GM21526 (cell line): ENCODE results near the gene ACE2.
A peak's percentile ranks its signal among the peaks of the same experiment; 100 is the strongest.

Experiments used
- ATAC-seq: cut with Tn5 transposase; IDR thresholded peaks from one replicate; pipeline ENCODE4 v1.9.1; 2021; ENCODE audit warnings: moderate library complexity; ENCODE audit not compliant: unreplicated experiment, low FRiP score

Gene ACE2

DNA sequence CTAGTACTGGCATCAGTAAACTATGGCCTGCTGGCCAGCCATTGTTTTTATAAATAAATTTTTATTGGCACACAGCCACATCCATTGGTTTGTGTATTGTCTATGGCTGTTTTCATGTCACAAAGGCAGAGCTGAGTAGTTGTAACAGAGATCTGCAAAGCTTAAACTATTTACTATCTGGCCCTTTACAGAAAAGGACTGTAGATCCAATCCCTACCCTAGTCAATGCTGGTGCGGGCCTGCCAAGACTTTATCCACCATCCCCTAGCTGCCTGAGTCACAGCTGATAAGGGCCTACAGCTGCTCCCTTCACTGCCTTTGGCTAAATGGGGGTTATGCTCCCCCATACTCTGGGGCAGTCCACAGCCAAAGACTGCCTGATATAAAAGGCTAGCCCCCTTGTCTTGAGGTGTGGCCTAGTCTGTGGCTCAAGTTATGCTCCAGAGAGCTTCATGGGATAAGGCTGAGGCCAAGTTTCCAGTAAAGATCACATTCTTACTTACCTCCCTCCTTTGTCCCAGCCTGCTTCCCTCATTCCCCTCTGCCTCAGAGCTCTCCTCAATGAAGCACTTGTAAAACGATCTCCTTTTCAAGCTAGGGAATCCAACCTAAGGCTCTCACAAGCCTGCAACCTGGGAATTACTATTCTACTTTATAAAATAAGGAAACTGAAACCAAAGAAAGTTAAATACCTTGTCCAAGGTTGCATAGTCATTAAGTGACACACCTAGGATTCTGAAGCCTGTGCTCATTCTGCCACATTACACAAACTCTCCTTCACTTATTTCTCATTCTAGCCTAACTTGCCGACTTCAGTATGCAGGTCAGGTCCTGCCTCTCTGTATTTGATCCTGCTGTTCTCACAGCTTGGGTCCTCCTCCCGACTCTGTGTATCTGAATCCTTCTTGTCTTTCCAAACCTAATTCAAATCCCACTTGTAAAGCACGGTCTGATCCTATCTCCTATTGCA is 20.7 kb downstream of the ACE2 start:
- ATAC-seq, result no peak

GRCh38 chrX:15576019-15576418 is 24.7 kb downstream of the ACE2 start:
- no peak for ATAC-seq

- ATAC-seq, result no peak
Measured at GRCh38 chrX:15574017-15574416, 26.7 kb downstream of the ACE2 start.

DNA sequence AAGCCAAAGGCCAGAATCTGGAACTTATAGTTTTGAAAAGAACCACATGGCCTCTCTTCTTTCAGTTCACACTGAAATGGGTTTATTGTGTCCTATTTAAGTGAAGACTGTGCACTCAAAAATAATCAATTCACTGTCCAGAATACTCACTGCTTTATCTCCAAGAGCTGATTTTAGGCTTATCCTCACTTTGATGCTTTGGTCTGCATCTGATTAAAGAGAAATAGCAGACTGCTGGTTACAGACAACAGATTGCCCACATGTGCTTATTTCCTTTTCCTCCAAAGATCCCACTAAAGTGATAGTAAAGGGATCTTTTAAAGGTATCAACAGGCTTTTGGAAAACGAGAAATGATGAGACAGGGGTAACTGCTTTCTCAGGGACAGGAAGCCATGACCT is 30.6 kb downstream of the ACE2 start:
- no peak for ATAC-seq

- no peak for ATAC-seq
Measured at GRCh38 chrX:15567886-15568616, 32.7 kb downstream of the ACE2 start.

DNA sequence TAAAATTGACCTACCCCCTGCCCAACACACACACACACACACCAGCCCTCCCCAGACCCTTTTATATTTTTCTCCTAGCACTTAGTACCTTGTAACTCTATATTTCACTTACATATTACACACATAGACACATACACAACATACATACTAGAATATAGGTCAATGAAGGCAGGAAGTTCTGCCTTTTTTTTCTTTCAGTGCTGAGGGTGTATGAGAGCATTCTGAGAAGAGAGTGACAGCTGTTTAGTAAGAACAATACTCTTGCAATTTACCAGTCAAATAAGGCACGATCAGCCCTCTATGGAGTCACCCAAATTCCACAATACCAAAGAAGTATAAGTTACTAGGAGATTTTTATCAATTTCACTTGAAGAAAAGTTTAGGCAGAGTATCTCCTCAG is 33.5 kb downstream of the ACE2 start:
- ATAC-seq, result no peak

- no peak for ATAC-seq
Measured at GRCh38 chrX:15566244-15566643, 34.5 kb downstream of the ACE2 start.

DNA sequence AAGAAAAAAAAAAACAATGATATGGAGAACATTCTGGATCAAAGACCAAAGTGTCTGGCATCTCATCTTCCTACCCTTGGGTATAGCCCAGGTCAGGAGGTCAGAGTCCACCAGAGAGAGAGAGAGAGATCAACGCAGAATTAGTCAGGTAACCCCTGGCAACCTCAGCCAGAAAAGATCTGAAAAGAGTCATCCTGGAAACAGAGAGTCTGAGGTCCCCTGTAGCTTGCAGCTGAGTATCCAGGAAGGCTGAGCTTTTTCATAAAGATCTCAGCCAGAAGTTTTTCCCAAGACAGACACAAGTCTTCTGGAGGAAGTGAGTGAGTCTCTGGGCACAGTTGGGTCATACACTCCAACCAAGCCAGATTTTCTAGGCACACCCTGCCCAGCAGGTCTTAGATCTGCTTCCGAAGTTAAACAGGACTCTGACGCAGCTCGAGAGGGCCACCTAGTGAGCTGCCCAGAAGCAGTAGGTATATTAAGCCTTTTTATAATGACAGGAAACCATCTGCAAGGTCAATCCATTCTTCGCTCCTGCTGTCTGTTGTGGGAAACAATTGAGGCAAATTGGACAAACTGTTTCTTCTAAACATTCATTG is 35.7 kb downstream of the ACE2 start:
- peak; percentile 61 for ATAC-seq

DNA sequence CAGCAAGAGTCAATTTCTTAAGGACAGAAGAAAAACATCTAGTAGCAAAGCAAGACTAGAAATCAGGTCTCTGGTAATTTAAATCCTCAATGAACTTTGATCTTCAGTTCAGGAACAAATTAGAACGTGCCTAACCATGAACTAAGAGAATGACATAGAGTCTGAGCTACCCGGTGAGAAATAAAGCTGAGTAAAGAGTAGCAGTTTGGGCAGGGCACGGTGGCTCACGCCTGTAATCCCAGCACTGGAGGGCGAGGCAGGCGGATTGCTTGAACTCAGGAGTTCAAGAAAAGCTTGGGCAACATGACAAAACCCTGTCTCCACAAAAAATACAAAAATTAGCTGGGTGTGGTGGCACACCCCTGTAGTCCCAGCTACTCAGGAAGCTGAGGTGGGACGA is 37.7 kb downstream of the ACE2 start:
- no peak for ATAC-seq

GRCh38 chrX:15560924-15561323 is 39.8 kb downstream of the ACE2 start:
- no peak for ATAC-seq

DNA sequence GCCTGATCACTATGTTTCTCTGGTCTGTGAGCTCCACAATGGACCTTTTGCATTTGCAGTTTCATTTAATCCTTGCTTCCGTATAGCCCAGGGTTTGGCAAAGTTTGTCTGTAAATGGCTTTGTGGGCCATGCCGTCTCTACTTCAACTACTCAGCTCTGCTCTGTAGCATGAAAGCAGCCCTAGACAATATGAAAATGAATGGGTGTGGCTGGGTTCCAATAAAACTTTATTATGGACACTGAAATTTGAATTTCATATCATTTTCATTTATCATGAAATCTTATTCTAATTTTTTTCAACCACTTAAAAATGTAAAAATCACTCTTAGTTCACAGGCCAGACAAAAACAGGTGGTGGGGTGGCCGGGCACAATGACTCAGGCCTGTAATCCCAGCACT is 41.5 kb downstream of the ACE2 start:
- no peak for ATAC-seq

GRCh38 chrX:15549189-15550012 is 51.4 kb downstream of the ACE2 start:
- no peak for ATAC-seq

DNA sequence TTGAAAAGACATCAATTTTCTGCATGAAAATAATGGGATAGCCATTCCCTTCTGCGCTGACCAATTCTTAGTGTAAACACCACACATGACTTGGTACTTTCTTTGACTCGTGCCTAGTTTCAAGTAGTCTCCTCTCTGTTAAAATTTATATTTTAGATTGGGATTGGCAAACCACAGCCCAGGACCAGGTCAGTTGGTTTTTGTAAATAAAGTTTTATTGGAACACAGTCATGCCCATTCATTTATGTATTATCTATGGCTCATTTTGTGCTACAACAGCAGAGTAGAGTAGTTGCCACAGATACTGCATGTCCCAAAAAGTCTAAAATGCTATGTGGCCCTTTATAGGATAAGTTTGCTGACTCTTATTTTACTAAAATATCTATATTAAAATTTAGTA is 53.4 kb downstream of the ACE2 start:
- ATAC-seq, result no peak

DNA sequence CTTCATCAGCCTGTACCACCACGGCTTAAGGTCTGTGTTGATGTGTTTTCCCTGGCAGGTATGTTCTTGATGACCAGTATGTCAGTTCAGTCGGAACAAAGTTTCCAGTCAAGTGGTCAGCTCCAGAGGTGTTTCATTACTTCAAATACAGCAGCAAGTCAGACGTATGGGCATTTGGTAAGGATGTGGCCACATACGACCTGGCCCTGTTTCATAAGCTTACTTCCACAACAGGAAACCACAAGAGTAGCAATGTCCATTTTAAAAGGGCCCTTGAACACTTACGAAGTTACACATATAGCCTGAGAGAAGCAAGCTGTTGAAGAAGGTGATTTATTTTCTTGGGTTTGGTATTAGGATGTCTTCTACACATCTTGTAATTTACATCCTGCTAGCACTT is 54.0 kb downstream of the ACE2 start:
- ATAC-seq, result no peak

- no peak for ATAC-seq
Measured at GRCh38 chrX:15530318-15530717, 70.4 kb downstream of the ACE2 start.

DNA sequence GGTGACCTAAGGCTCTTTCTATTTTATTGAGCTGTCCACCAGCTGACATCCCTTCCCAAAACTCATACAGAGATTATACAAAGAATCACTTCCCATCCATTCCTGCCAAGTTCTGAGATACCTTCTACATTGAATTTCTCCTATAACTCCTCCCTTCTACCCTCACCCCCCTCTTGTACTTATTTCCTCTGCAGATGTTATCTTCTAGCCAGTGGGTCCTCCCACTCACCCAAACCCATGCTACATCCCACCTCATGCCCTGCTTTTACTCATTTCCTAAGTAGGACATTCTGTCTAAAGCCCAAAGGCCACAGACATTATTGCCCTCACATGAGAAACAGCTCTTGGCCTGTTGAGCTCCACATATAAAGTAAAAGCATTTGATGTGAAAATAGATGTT is 71.6 kb downstream of the ACE2 start:
- ATAC-seq, result no peak

DNA sequence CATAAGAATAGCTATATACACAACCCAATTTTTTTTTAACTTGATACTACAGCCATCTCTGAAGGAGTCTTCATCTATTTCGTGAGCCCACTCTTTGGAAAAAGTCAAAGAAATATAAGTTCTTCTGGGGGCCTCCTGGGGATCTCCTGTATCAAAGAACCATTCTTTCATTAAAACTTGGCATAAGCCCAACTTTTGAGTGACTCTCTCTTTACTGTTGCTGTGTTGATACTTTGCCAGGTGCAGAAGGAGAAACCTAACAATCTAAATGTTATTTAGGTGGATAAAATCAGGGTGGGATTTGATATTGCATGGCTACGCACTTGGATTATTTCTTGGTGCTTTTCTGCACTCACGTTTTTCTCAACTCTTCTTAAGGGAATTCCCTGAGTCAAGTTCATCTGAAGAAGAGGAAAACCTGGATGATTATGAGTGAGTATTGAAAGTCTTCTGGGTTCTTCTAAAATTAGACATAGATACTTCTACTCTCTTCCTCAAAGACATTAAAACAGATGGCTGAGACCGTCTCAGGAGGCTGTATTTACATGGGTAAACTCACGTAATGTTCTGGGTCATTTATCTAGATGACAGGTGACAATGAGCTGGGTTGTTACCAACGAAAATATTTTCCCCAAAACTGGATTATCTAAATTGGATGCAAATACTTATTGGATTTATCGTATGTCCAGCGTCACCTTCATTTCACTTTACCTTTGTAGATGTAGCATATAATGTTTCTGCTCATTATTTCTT is 74.9 kb downstream of the ACE2 start:
- ATAC-seq, result no peak

GRCh38 chrX:15524417-15524816 is 76.3 kb downstream of the ACE2 start:
- ATAC-seq, result no peak

DNA sequence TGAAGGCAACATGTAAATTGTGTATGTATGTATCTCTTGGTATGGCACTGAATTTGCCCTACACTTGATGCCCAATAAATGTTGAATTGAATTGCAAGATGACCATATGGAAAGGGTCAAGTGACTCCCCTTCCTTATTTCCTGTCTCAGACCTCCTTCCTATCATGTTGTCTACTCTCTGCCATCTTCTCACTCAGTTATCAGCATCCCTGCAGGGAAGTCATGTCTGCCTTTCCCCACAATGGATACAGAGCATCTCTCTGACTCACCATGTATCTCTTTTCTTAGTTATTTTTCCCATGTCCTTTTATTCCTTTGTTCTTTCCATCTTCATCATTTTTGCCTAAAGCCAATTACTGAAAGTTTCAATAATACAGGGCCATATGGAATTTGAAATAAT is 77.7 kb downstream of the ACE2 start:
- ATAC-seq, result no peak

GRCh38 chrX:15522464-15522863 is 78.3 kb downstream of the ACE2 start:
- ATAC-seq, result no peak
